ENCODE measurements around the gene CEP170.
A peak's percentile ranks its signal among the peaks of the same experiment; 100 is the strongest.

The CEP170 gene

GRCh38 chr1:243254927-243255790, at the start of gene CEP170:
CEP170 (minus strand) TSS chr1:243255281; CDS start chr1:243225280, 30,001 bp downstream.
- intact Hi-C loops (cut with DNase I), result loop anchor here (2.0 kb wide), 1 partner anchor 62 kb away; no protein-coding TSS in a partner anchor
- peak; percentile 91 to 98 (median 94) for DNase-seq

- no peak for DNase-seq
- intact Hi-C loops (cut with DNase I), result no loop called here
Observed at GRCh38 chr1:243301059-243301458, 46.0 kb upstream of the CEP170 start.

- intact Hi-C loops (cut with DNase I), result no loop called here
Observed at GRCh38 chr1:243299069-243299468, 44.0 kb upstream of the CEP170 start.

GRCh38 chr1:243294723-243295121, 39.6 kb upstream of the CEP170 start:
- intact Hi-C loops (cut with DNase I), result loop anchor here (1.0 kb wide), 1 partner anchor 8 kb away; no protein-coding TSS in a partner anchor
- no peak for DNase-seq

More at GRCh38 chr1:243299069-243299468, 44.0 kb upstream of the CEP170 start:
- DNase-seq, result no peak

DNA sequence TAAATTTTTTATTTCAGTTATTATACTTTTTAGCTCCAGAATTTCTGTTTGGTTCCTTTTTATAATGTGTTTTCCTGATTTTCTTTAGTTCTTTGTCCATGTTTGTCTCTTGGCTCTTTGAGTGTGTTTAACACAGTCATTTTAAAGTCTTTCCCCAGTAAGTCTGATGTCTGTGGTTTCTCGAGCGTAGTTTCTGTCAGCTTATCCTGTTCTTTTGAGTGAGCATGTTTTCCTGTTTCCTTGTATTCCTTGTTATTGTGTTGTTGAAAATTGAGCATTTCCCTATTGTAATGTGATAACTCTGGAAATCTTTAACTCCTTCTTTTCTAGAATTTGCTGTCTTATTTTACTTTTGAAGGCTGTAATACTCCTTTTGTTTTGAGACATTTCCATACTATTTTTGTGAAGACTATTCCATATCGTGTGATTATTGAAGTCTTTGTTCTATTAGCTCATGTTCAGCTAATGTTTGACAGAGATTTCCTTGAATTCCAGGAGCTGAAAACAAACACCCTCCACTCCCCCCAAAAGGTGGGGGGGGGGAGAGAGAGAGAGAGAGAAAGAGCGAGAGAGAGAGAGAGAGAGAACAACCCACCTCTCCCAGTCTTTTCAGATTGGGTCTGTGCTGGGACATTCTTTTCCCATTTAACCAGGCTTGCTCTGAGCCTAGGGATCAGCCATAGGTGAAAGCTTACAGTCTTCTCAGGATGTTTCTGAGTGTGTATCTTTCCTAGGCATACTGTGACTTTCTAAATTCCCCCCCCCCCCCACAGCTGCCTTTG, 39.1 kb upstream of the CEP170 start:
- intact Hi-C loops (cut with DNase I), result no loop called here
- DNase-seq, result no peak

- intact Hi-C loops (cut with DNase I), result no loop called here
- no peak for DNase-seq
Observed at GRCh38 chr1:243292117-243292516, 37.0 kb upstream of the CEP170 start.

- no peak for DNase-seq
- intact Hi-C loops (cut with DNase I), result no loop called here
Observed at GRCh38 chr1:243291292-243291691, 36.2 kb upstream of the CEP170 start.

- DNase-seq, result no peak
- intact Hi-C loops (cut with DNase I), result no loop called here
Observed at GRCh38 chr1:243288062-243288461, 33.0 kb upstream of the CEP170 start.

DNA sequence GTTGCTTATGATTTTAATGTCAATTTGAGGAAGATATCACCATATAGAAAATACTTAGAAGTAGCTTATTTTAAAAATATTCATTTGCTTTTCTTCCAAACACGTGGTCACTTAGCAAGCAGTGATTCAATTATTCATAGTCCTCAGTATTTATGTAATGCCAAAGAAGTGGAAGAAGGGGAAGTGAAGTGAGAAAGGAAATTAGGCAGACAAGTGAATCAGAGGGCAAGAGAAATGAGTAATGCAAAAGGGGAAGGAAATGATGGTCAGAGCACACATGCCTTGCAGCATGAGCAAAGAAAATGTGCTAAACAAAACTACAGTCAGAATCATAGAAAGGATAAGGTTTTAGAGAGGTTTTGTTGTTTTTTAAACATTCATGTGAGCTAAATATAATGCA, 32.6 kb upstream of the CEP170 start:
- DNase-seq, result no peak
- intact Hi-C loops (cut with DNase I), result no loop called here

DNA sequence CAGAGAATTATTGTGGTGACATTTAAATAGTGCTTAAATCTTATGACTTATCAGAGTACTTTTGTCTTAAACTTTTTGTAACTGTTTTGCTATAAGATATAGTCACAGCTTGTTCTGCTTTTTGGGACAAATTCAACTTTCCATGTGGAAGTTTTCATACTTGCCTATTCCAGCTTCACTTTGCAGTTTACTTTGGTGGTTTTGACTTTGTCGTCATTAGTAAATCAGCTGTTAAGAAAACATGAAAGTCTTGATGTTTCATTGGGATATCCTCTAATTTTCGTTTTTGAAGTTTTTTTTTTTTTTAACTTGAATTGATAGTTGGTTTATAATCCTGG, 32.0 kb upstream of the CEP170 start:
- intact Hi-C loops (cut with DNase I), result no loop called here
- DNase-seq, result no peak

- intact Hi-C loops (cut with DNase I), result loop anchor here (1.0 kb wide), 1 partner anchor 9 kb away; no protein-coding TSS in a partner anchor
- DNase-seq, result no peak
Observed at GRCh38 chr1:243286409-243287122, 31.5 kb upstream of the CEP170 start.

DNA sequence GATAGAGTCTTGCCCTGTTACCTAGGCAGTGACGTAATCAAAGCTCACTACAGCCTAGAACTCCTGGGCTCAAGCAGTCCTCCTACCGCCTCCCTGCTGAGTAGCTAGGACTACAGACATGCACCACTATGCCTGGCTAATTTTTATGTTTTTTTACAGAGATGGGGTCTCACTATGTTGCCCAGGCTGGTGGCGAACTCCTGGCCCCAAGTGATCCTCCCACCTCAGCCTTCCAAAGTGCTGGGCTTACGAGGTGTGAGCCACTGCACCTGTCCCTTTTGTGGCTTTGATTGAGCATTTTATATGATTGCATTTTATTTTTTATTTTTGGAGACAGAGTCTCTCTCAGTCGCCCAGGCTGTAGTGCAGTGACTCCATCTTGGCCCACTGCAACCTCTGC, 26.6 kb upstream of the CEP170 start:
- no peak for DNase-seq
- intact Hi-C loops (cut with DNase I), result no loop called here

- intact Hi-C loops (cut with DNase I), result no loop called here
- DNase-seq, result no peak
Observed at GRCh38 chr1:243280571-243281129, 25.6 kb upstream of the CEP170 start.

DNA sequence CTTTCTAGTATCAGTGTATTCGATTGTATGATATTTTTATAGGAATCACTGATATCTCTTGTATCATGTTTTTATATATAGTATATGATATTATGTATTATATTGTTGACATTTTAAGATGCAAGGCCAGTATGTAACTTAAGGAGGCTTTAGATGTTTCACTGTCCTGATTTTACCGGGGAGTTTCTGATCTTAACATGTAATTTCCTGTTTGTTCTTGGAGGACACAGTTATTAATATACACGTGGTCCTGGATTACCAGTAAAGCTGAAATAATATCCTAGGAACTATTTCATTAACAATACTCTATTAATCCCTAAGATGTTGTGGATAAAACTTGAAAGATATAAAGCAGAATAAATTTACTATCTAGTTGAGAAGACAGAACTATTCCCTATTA, 20.2 kb upstream of the CEP170 start:
- no peak for DNase-seq
- intact Hi-C loops (cut with DNase I), result no loop called here

DNA sequence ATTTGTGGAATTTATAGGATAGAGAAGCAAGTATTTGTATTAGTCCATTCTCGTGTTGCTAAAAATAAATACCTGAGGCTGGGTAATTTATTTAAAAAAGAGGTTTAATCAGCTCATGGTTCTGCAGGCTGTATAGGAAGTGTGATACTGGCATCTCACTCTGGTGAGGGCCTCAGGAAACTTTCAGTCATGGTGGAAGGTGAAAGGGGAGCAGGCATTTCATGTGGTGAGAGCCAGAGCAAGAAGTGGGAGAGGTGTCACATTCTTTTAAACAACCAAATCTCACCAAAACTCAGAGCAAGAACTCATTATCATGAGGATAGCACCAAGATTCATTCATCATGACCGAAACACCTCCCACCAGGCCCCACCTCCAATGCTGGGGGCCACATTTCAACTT, 18.9 kb upstream of the CEP170 start:
- no peak for DNase-seq
- intact Hi-C loops (cut with DNase I), result no loop called here

DNA sequence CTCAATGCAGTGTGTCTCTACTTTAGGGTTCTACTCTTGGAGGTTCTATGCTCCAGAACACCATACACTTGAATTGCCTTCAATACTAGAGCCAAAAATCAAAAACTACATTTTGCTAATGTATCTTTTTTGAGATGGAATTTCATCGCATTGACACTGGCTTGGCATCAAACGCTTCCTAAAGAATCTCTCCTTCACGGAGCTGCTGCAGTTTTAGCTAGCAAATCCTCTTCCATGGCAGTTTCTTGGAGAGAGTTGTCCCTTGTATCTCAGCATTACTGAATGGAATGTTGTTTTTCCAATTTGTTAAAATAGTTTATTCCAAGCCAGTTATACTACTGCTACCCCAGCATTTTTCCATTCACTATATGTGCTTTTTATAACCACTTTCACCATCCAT, 18.4 kb upstream of the CEP170 start:
- intact Hi-C loops (cut with DNase I), result no loop called here
- no peak for DNase-seq

- DNase-seq, result no peak
- intact Hi-C loops (cut with DNase I), result no loop called here
Observed at GRCh38 chr1:243272401-243272800, 17.3 kb upstream of the CEP170 start.

DNA sequence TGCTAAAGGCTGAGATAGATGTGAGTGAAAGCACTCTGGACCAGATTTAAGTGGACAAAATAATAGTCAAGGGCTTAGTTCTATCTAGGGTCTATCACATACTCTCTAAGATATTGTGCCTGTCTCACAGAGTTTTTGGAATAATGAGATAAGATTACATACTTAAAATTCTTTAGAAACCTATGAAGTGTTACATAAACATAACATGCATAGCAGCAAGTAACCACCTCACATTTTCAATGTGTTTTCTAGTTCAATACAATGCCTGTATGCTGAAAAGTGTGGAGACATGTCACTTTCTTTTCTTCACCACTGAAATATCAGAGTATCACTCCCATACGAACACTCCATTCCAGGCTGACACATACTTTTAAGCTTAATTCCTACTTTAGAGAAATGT, 16.9 kb upstream of the CEP170 start:
- intact Hi-C loops (cut with DNase I), result no loop called here
- no peak for DNase-seq

DNA sequence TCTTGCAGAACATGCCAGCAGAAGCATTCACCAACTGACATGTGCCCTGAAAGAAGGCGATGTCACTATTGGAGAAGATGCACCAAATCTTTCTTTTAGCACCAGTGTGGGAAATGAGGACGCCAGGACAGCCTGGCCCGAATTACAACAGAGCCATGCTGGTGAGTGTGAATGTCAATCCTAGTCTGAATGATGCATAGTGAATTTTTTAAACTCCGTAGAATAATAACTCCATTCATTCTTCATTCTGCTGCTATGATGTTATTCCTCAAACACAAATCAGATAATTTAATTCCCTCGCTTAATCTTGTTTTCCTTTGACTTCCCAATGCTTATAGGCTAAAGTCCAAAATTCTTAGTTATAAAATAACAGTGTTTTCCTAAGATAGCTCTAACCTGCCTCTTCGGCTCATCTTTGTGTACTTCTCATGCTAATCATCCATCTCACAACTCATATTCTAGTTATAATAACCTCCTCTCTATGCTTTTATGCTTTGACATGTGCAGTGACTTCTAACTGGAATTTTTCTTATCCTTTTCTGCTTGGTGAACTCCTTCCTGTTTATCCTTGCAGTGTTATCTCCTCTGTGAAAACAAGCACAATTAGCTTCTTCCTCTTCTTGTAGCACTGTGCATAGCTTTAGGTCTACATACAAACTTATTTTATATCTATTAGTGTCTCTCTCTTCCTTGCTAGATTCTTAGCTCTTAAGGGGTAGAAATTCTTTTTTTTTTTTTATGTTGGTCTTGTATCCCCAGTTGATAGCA, 15.2 kb upstream of the CEP170 start:
- intact Hi-C loops (cut with DNase I), result no loop called here
- DNase-seq, result no peak

GRCh38 chr1:243269461-243269801, 14.3 kb upstream of the CEP170 start:
- DNase-seq, result no peak
- intact Hi-C loops (cut with DNase I), result no loop called here

All from posterior cingulate gyrus (tissue), 11 donors.